GM18909 (cell line): Measurements from ENCODE around the gene SMPX.
"Not testable (repeated sequence)": the region's sequence is repeated elsewhere in the genome, so short reads cannot be mapped to it uniquely, and the experiment has no call there.

Source experiments
- ATAC-seq: cut with Tn5 transposase; IDR thresholded peaks from one replicate; pipeline ENCODE4 v1.9.1; 2021; ENCODE audit warnings: mild to moderate bottlenecking; ENCODE audit not compliant: unreplicated experiment, poor library complexity

Gene SMPX

GRCh38 chrX:21757960-21758359 is at the start of gene SMPX:
Gene SMPX (minus strand): TSS chrX:21758116. CDS start chrX:21754290, 3,826 bp downstream.
- no peak for ATAC-seq

GRCh38 chrX:21806691-21807090 is 48.8 kb upstream of the SMPX start:
- ATAC-seq, result no peak

- ATAC-seq, result no peak
Measured at GRCh38 chrX:21802839-21803238, 44.9 kb upstream of the SMPX start.

DNA sequence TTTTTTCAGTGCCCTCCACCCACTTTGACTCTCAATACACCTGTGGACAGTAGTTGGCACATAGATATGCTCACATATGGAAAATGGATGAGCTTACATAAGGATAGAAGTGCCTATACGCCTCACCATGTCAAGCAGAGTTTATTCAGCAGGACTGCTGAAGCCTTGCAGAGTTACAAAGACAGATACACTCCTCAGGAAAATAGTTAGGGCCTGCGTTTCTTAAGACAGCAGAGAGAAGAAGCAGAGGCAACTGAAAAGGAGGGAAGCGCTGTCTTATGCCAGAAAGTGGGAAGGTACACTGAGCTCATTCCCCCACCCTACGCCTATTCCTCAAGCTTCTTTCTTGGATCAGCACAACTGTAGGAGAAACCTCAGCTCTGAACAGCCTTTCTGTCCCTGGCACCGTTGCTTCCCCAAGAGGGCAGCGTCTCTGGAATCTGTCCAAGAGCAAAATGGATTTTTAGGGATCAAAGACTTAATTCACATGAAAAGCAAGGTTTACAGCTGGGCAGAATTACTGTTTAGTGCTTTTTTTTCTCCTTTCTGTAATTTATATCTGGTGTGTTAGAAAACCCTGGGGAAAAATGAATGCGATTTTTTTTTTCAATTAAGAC is 44.2 kb upstream of the SMPX start:
- ATAC-seq, result no peak

- no peak for ATAC-seq
Measured at GRCh38 chrX:21800344-21800770, 42.4 kb upstream of the SMPX start.

DNA sequence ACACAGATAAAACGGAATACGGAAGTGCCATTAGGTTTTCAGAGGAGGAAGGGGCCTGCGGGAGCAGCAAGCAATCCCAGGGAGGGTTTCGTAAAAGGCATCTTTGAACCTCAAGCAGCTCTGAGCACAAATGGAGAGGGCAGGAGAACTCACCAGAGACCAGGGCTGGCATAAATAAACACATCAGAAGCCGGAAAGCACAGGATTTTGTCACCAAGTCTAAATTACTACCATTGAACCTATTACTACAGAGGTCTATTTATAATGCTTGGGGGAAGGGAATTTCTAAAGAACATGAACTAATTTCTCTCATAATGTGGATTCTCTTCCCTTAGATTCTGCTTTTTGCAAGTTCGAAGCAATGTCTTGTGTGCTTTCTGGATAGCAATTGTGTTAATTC is 41.9 kb upstream of the SMPX start:
- no peak for ATAC-seq

DNA sequence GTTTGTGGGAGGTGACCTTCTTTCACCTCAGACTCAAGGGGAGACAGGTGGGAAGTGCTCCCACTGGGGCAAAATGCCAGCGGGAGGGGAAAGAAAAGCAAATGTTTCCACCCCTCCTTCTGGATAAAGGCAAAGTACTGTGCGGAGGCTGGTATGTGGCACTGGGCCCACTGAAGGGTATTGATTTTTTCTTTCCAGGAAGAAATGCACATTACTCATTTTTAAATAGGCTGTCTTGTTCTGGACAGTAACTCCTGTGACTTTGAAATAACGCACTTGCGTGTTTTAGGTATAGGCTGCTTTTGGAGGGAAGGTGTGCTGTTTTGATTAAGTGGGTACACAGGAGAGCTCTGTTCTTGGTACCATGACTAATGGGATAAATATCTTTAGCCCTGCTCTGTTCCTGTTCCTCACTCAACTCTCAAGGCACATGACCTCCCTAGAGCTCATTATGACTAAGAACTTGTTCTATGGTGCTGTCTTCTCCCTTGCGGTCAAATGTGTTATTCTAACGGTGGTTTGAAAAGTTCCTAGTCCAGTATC is 40.8 kb upstream of the SMPX start:
- ATAC-seq, result no peak

DNA sequence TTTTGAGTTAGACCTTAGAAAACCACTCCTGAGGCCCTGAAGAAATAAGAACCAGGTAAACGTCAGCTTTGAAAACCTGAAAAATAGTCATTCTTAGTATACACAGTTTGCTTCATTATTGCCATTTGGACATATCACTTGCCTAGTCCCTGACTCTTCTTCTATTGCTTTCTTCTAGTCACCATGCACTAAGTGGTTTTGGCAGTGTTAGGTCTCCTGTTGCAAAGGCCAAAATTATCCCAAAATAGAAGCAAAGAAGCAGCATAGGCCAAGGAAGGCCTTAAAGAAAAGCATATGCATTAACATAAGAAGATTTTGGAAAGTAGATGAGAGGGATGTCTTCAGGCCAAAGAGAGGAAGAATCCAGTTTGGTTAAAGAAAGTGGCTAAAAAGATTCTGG is 24.1 kb upstream of the SMPX start:
- no peak for ATAC-seq

DNA sequence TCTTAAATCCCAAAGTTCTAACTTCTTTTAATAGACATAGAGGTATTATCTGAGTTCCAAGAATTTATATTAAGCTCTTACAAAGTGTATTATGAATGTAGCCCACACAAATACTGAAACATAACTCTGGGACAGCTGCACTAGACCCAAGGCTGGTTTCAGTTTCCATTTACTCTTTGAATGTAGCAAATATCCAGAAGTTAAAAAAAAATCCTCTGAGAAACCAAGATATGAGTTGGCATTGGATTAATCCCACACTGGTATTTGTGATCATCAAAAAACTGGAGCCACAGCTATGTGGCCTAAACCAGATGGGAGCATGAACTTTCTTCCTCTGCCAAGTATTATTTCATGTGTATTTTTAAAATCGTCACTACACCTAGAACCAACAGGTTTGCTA is 23.6 kb upstream of the SMPX start:
- ATAC-seq, result peak; percentile 71

DNA sequence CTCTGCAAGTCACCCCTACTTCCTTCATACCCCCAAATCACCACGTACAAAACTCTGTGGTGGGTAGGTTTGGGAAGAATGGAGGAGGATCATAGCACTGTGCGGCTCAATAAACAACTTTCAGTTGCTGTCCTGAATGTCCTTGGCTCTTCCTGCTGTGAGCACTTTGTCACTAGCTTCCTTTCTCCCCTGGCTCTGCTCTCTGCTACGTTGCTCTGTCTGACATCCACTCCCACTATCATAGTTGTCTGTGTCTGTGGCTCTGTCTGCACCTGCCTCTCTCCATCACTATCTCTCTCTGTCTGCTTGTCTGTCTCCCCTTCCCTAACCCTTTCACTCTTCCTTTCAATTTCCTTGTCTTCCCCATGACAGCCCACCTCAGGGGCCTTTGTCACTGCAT is 21.2 kb upstream of the SMPX start:
- no peak for ATAC-seq

DNA sequence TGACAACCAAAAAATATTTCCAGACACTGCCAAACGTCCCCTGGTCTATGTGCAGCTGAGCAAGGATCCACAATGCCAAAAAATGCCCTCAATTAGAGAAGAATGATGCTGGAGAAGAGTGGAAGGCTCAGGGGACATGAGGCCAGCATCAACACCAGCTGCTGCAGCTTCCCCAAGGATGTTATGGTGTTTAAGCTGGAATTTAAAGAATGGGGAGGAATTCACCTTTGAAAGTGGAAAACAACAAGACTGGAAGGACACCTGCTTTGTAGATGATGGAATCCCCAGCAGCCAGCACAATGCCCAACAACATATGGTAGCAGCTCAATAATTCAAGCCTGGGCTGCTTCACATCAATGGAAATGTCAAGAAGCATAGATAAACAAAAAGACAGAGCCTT is 20.3 kb upstream of the SMPX start:
- no peak for ATAC-seq

GRCh38 chrX:21775128-21775527 is 17.2 kb upstream of the SMPX start:
- ATAC-seq, result not testable (repeated sequence)

DNA sequence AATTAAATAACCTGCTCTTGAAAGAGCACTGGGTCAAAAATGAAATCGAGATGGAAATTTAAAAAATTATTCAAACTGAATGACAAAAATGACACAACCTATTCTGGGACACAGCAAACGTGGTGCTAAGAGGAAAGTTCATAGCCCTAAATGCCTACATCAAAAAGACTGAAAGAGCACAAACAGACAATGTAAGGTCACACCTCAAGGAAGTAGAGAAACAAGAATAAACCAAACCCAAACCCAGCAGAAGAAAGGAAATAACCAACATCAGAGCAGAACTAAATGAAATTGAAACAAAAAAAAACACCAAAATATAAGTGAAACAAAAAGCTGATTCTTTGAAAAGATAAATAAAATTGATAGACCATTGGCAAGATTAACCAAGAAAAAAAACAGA is 15.1 kb upstream of the SMPX start:
- not testable (repeated sequence) for ATAC-seq

- ATAC-seq, result no peak
Measured at GRCh38 chrX:21770631-21771321, 12.9 kb upstream of the SMPX start.

GRCh38 chrX:21766101-21766500 is 8.2 kb upstream of the SMPX start:
- no peak for ATAC-seq

GRCh38 chrX:21764008-21764407 is 6.1 kb upstream of the SMPX start:
- no peak for ATAC-seq

DNA sequence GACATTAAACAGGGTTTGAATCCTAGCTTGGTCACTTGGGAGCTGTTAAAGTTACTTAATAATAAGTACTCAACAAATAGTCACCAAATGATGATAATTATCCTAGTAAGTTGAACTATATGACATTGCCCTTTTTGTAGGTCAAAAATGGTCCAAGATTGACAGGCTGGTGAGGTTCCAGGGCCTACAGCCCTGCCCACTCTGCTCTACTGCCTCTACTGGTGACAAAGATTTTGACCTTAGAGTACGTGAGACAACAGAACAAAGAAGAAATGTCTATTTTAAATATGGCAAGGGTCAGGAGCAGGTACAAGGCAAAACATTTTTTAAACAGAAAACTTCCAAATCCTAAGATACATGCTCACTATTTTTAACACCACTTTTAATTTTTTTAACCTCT is 572 bp upstream of the SMPX start:
- no peak for ATAC-seq

- no peak for ATAC-seq
Measured at GRCh38 chrX:21756785-21757529, 959 bp downstream of the SMPX start.

DNA sequence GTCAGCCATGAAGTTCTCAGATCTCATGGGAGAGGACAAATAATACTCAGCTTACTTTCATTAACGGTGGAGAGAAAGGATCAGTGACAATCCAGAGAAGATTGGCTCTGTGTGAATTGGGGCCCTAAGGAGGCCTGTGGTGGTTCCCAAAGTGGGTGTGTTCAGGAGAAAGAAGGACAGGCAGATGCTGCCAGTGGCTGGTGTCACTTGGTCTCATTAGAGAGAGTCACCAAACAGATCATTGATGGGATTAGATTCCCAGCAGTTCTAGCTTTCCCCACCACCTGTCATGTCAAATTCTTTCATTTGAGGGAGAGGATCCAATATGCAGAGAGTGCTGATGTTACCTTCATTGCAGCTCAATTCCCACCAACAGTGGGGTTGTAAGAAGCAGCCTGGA is 8.0 kb downstream of the SMPX start:
- ATAC-seq, result no peak

DNA sequence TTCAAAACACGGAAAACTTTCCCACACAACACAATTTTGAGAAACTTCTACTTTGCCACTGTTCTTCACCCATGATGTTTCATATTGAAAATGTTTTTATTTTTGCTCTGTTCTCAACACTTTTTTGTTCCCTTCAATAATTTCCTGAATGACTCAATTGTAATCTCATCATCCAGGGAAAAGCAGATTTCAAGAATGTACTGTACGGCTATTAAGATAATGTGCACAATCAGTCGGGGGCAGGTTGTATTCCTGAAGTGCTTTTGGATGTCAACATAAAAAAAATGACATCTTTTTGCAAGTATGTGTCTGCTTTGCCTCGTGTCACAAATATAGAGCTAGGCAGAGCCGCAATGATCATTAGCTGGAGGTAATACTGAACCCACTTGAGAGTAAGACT is 9.7 kb downstream of the SMPX start:
- ATAC-seq, result no peak

- no peak for ATAC-seq
Measured at GRCh38 chrX:21747558-21747957, 10.4 kb downstream of the SMPX start.
